Superior temporal gyrus (tissue), 1 donor: ENCODE measurements around the gene TBC1D22A.
"Not testable (repeated sequence)": the region's sequence is repeated elsewhere in the genome, so short reads cannot be mapped to it uniquely, and the experiment has no call there.

Source experiments
- DNase-seq: peaks from one replicate; pipeline ENCODE4 v3.0.0-alpha.2; 2016; ENCODE audit errors: extremely low spot score

Gene TBC1D22A

GRCh38 chr22:46972901-46973831, 210.7 kb downstream of the TBC1D22A start:
- no peak for DNase-seq

- DNase-seq, result no peak
Observed at GRCh38 chr22:46974077-46974476, 211.6 kb downstream of the TBC1D22A start.

GRCh38 chr22:46974631-46975585, 212.5 kb downstream of the TBC1D22A start:
- no peak for DNase-seq

GRCh38 chr22:46976143-46976542, 213.7 kb downstream of the TBC1D22A start:
- no peak for DNase-seq

- DNase-seq, result no peak
Observed at GRCh38 chr22:46976598-46976997, 214.1 kb downstream of the TBC1D22A start.

- DNase-seq, result no peak
Observed at GRCh38 chr22:46977656-46978343, 215.3 kb downstream of the TBC1D22A start.

- DNase-seq, result not testable (repeated sequence)
Observed at GRCh38 chr22:46978668-46979067, 216.2 kb downstream of the TBC1D22A start.

- no peak for DNase-seq
Observed at GRCh38 chr22:46979506-46979905, 217.1 kb downstream of the TBC1D22A start.

- DNase-seq, result no peak
Observed at GRCh38 chr22:46980392-46980791, 217.9 kb downstream of the TBC1D22A start.

- DNase-seq, result no peak
Observed at GRCh38 chr22:46982635-46983034, 220.2 kb downstream of the TBC1D22A start.

- DNase-seq, result no peak
Observed at GRCh38 chr22:46983046-46983445, 220.6 kb downstream of the TBC1D22A start.

GRCh38 chr22:46984751-46985506, 222.5 kb downstream of the TBC1D22A start:
- no peak for DNase-seq

- DNase-seq, result no peak
Observed at GRCh38 chr22:46985507-46985882, 223.0 kb downstream of the TBC1D22A start.

GRCh38 chr22:46986788-46987187, 224.3 kb downstream of the TBC1D22A start:
- DNase-seq, result no peak

- no peak for DNase-seq
Observed at GRCh38 chr22:46990937-46991550, 228.6 kb downstream of the TBC1D22A start.

- DNase-seq, result no peak
Observed at GRCh38 chr22:46991666-46992065, 229.2 kb downstream of the TBC1D22A start.

- DNase-seq, result no peak
Observed at GRCh38 chr22:46992121-46992731, 229.8 kb downstream of the TBC1D22A start.

GRCh38 chr22:46993633-46994032, 231.2 kb downstream of the TBC1D22A start:
- DNase-seq, result no peak

- no peak for DNase-seq
Observed at GRCh38 chr22:46994265-46994664, 231.8 kb downstream of the TBC1D22A start.

GRCh38 chr22:46994983-46995382, 232.5 kb downstream of the TBC1D22A start:
- DNase-seq, result no peak
